GM21390 (cell line): ENCODE results near the gene MICAL2.
A peak's percentile ranks its signal among the peaks of the same experiment; 100 is the strongest.

Experiments
- ATAC-seq: cut with Tn5 transposase; IDR thresholded peaks from one replicate; pipeline ENCODE4 v1.9.1; 2021; ENCODE audit not compliant: unreplicated experiment

The MICAL2 gene

GRCh38 chr11:12094872-12095800 is 15.3 kb upstream of the MICAL2 start:
- no peak for ATAC-seq

GRCh38 chr11:12097219-12097618 is 13.2 kb upstream of the MICAL2 start:
- ATAC-seq = no peak

GRCh38 chr11:12098601-12099000 is 11.8 kb upstream of the MICAL2 start:
- no peak for ATAC-seq

- ATAC-seq = no peak
Measured at GRCh38 chr11:12099132-12099873, 11.1 kb upstream of the MICAL2 start.

- no peak for ATAC-seq
Measured at GRCh38 chr11:12100429-12100828, 10.0 kb upstream of the MICAL2 start.

GRCh38 chr11:12100841-12101242 is 9.5 kb upstream of the MICAL2 start:
- no peak for ATAC-seq

GRCh38 chr11:12101318-12101717 is 9.1 kb upstream of the MICAL2 start:
- no peak for ATAC-seq

GRCh38 chr11:12102588-12103410 is 7.6 kb upstream of the MICAL2 start:
- no peak for ATAC-seq

- ATAC-seq = no peak
Measured at GRCh38 chr11:12103411-12104225, 6.8 kb upstream of the MICAL2 start.

- ATAC-seq = no peak
Measured at GRCh38 chr11:12105471-12105870, 4.9 kb upstream of the MICAL2 start.

GRCh38 chr11:12106101-12106500 is 4.3 kb upstream of the MICAL2 start:
- ATAC-seq = no peak

GRCh38 chr11:12106501-12106900 is 3.9 kb upstream of the MICAL2 start:
- ATAC-seq = no peak

GRCh38 chr11:12108875-12109453 is 1.4 kb upstream of the MICAL2 start:
- ATAC-seq = no peak

- no peak for ATAC-seq
Measured at GRCh38 chr11:12109591-12110196, 696 bp upstream of the MICAL2 start.

- peak; percentile 28 for ATAC-seq
Measured at GRCh38 chr11:12110714-12111548, 541 bp downstream of the MICAL2 start.

- ATAC-seq = no peak
Measured at GRCh38 chr11:12111549-12112520, 1.4 kb downstream of the MICAL2 start.

- no peak for ATAC-seq
Measured at GRCh38 chr11:12112750-12113149, 2.4 kb downstream of the MICAL2 start.

GRCh38 chr11:12113294-12113693 is 2.9 kb downstream of the MICAL2 start:
- no peak for ATAC-seq
